OCI-LY3 (cell line): ENCODE results near the gene HGS.

Experiments
- CTCF ChIP-seq: fragments of 200-600, 300-600 bp; sonication (generic); IDR thresholded peaks from 2 replicates; pipeline ENCODE4 v1.5.1; 2014; ENCODE audit warnings: antibody characterized with exemption, low read length, low read depth
- EZH2phosphoT487 ChIP-seq: fragments of 200-600 bp; shearing (Covaris generic); IDR thresholded peaks from 2 replicates; pipeline ENCODE4 v1.6.1; 2018; ENCODE audit warnings: antibody characterized with exemption, mixed run types, low read depth

- TF ChIP-seq CTCF (no peak), EZH2phosphoT487 (no peak)
Measured at GRCh38 chr17:81725439-81725838, 41.6 kb downstream of the HGS start.
